Thoracic aorta (tissue), 2 donors: ENCODE results near the gene SH3GL3. TPM values are rescaled to one million over a fixed set of nuclear protein-coding genes. Genes with fewer than 3 reads are reported as not detected.

Source experiments
- ATAC-seq: fragments of 150-250 bp; one replicate; pipeline ENCODE4 v1.8.0; 2017; ENCODE audit warnings: low read depth; ENCODE audit not compliant: insufficient number of reproducible peaks, low FRiP score
- DNase-seq: peaks from one replicate; pipeline ENCODE4 v3.0.0-alpha.2; 2020; ENCODE audit warnings: low spot score
- H3K27ac ChIP-seq, 2 donors: fragments of 200-600 bp; sonication (generic); 1 replicate in 1 of 2; 2 replicates in 1 of 2; pipeline ENCODE4 v1.5.1; 2016; ENCODE audit warnings: mild to moderate bottlenecking in 2 of 2, moderate library complexity in 2 of 2
- H3K27me3 ChIP-seq: fragments of 200-600 bp; sonication (generic); replicated peaks from 2 replicates; pipeline ENCODE4 v1.6.0; 2016; ENCODE audit warnings: mild to moderate bottlenecking; ENCODE audit not compliant: insufficient read depth
- H3K36me3 ChIP-seq: fragments of 200-600 bp; sonication (generic); one replicate; pipeline ENCODE4 v1.5.1; 2016
- H3K4me1 ChIP-seq, 2 donors: fragments of 200-600 bp; sonication (generic); 1 replicate in 1 of 2; 2 replicates in 1 of 2; pipeline versions ENCODE4 v1.5.1 to v1.6.0; 2016; ENCODE audit warnings: low read depth in 2 of 2, mild to moderate bottlenecking in 1 of 2; ENCODE audit not compliant: control insufficient read depth in 1 of 2
- H3K4me3 ChIP-seq: fragments of 200-600 bp; sonication (generic); 2 replicates; pipeline ENCODE4 v1.5.1; 2016; ENCODE audit warnings: mild to moderate bottlenecking
- H3K9me3 ChIP-seq: fragments of 200-600 bp; sonication (generic); 2 replicates; pipeline ENCODE4 v1.5.1; 2016
- CTCF ChIP-seq: fragments of 200-600 bp; sonication (generic); IDR thresholded peaks from one replicate; pipeline ENCODE4 v1.5.1; 2019; ENCODE audit warnings: antibody characterized with exemption
- total RNA-seq, 2 donors: library from RNA; depleted of rRNA; stranded (reverse); fragments of >200 nt; gene quantifications; one replicate each; pipeline versions ENCODE4 v1.1.0 to v1.2.3, GENCODE V29; 2016

The SH3GL3 gene
- total RNA-seq, 2 donors from 2014 or later = 4.9 TPM; not detected in 1

GRCh38 chr15:83626171-83626802 is 179.1 kb downstream of the SH3GL3 start:
- ATAC-seq (no peak), DNase-seq (no peak)
- Histone ChIP-seq H3K4me1 (no peaks in the 10 kb centered on the region), H3K9me3 (no peaks in the 10 kb centered on the region), H3K36me3 (no peaks in the 10 kb centered on the region), H3K27me3 (no peaks in the 10 kb centered on the region), H3K4me3 (no peak overlapping the region), H3K27ac (no peak overlapping the region)
- no peak for TF ChIP-seq CTCF

GRCh38 chr15:83631534-83631933 is 184.4 kb downstream of the SH3GL3 start:
- Histone ChIP-seq H3K4me3 (no peak overlapping the region), H3K4me1 (no peaks in the 10 kb centered on the region), H3K36me3 (no peaks in the 10 kb centered on the region), H3K27ac (no peak overlapping the region), H3K9me3 (no peaks in the 10 kb centered on the region), H3K27me3 (no peaks in the 10 kb centered on the region)
- ATAC-seq = no peak
- no peak for DNase-seq
- TF ChIP-seq CTCF = no peak

- no peak for ATAC-seq
- Histone ChIP-seq H3K36me3 (no peaks in the 10 kb centered on the region), H3K27me3 (no peaks in the 10 kb centered on the region), H3K27ac (no peak overlapping the region), H3K4me3 (no peak overlapping the region), H3K4me1 (no peaks in the 10 kb centered on the region), H3K9me3 (peaks cover 7% of the 10 kb centered on the region)
- no peak for TF ChIP-seq CTCF
- no peak for DNase-seq
Measured at GRCh38 chr15:83643201-83643600, 196.1 kb downstream of the SH3GL3 start.

- no peak for DNase-seq
- H3K27me3 ChIP-seq = no peaks in the 10 kb centered on the region
- no peaks in the 10 kb centered on the region for H3K36me3 ChIP-seq
- no peak for ATAC-seq
- H3K4me3 ChIP-seq = no peak overlapping the region
- no peak overlapping the region for H3K27ac ChIP-seq
- H3K4me1 ChIP-seq = no peaks in the 10 kb centered on the region
- H3K9me3 ChIP-seq = peaks cover 7% of the 10 kb centered on the region
- TF ChIP-seq CTCF = no peak
Measured at GRCh38 chr15:83644439-83644838, 197.3 kb downstream of the SH3GL3 start.

GRCh38 chr15:83650831-83651230 is 203.7 kb downstream of the SH3GL3 start:
- H3K27ac ChIP-seq = no peak overlapping the region
- ATAC-seq (no peak), DNase-seq (no peak)
- no peaks in the 10 kb centered on the region for H3K36me3 ChIP-seq
- H3K4me3 ChIP-seq = no peak overlapping the region
- no peaks in the 10 kb centered on the region for H3K27me3 ChIP-seq
- H3K4me1 ChIP-seq = peaks cover 14 to 25% of the 10 kb centered on the region in 2 donors
- no peak for TF ChIP-seq CTCF
- no peaks in the 10 kb centered on the region for H3K9me3 ChIP-seq
